ENCODE data around the gene BAHCC1. TPM values are rescaled to one million over a fixed set of nuclear protein-coding genes. Genes with fewer than 3 reads are reported as not detected.

The BAHCC1 gene
- total and polyA plus RNA-seq, 10 of the 15 experiments (the other 5 are each of a cell fraction or from before 2014, with no cell fraction given) = 0.03 to 0.14 (median 0.11) TPM; not detected in 6

GRCh38 chr17:81386141-81386645 lies 9.1 kb upstream of the BAHCC1 start:
- intact Hi-C loops (cut with micrococcal nuclease; ENCODE audit: unreplicated experiment) = no loop called here

More at GRCh38 chr17:81386141-81386645, 9.1 kb upstream of the BAHCC1 start:
- CTCF ChIA-PET = no interaction called here
- POLR2A ChIA-PET = no interaction called here
- Histone ChIP-seq H3K4me3 (no peak overlapping the region), H3K4me1 (ENCODE audit: control insufficient read depth, insufficient read depth, low read length) (no peaks in the 10 kb centered on the region), H2AFZ (ENCODE audit: control insufficient read depth, low read depth, low read length) (no peak overlapping the region), H3K27me3 (replicated peaks in 1 of 2; ENCODE audit: control insufficient read depth in 2 of 2, insufficient read depth in 2 of 2, low read length in 1 of 2) (peaks cover 15 to 21% of the 10 kb centered on the region in 2 experiments; a peak in 3 of 4 replicates), H4K20me1 (ENCODE audit: control insufficient read depth, insufficient read depth) (no peaks in the 10 kb centered on the region), H3K79me2 (ENCODE audit: control insufficient read depth, insufficient read depth, low read length) (no peaks in the 10 kb centered on the region), H3K27ac (ENCODE audit: control insufficient read depth, insufficient read depth) (no peak overlapping the region), H3K4me2 (ENCODE audit: control insufficient read depth, insufficient read depth) (no peak overlapping the region), H3K9ac (ENCODE audit: control insufficient read depth, insufficient read depth, low read length) (no peak overlapping the region), H3K36me3 (ENCODE audit: control insufficient read depth in 2 of 2, insufficient read depth in 2 of 2, low read length in 1 of 2) (no peaks in the 10 kb centered on the region), H3K9me3 (replicated peaks; ENCODE audit: control insufficient read depth, insufficient read depth, low read length) (no peaks in the 10 kb centered on the region)
- BruUV-seq (replicated peaks) = no TSS peak
- in situ Hi-C loops (cut with MboI) = no loop called here
- RAD21 ChIA-PET (ENCODE audit: unreplicated experiment) = no interaction called here
- TF ChIP-seq EP300 (IDR thresholded peaks at IDR 0.05; ENCODE audit: borderline replicate concordance in 1 of 2, control insufficient read depth in 1 of 2, low read depth in 2 of 2, low read length in 2 of 2) (no peak), STAT1 (conservative IDR thresholded peaks at IDR 0.05) (no peak), ZBTB40 (IDR thresholded peaks at IDR 0.05; ENCODE audit: borderline replicate concordance) (no peak), ZZZ3 (IDR thresholded peaks at IDR 0.05; ENCODE audit: control insufficient read depth, insufficient read length, low read depth) (no peak), HDAC2 (IDR thresholded peaks at IDR 0.05) (no peak), BHLHE40 (IDR thresholded peaks at IDR 0.05; ENCODE audit: borderline replicate concordance in 1 of 2, low read depth in 2 of 2, low read length in 1 of 2) (no peak), MTA3 (IDR thresholded peaks at IDR 0.05; ENCODE audit: borderline replicate concordance, low read length) (no peak), E2F4 (IDR thresholded peaks at IDR 0.05; ENCODE audit: low read depth, low read length) (no peak), NBN (IDR thresholded peaks at IDR 0.05) (no peak), SMAD1 (IDR thresholded peaks at IDR 0.05; ENCODE audit: low read depth, partially characterized antibody) (no peak), BCLAF1 (IDR thresholded peaks at IDR 0.05) (no peak), IKZF1 (conservative IDR thresholded peaks at IDR 0.05) (no peak), ZSCAN29 (IDR thresholded peaks at IDR 0.05) (no peak)
- TF ChIP-seq, protein P1, sequence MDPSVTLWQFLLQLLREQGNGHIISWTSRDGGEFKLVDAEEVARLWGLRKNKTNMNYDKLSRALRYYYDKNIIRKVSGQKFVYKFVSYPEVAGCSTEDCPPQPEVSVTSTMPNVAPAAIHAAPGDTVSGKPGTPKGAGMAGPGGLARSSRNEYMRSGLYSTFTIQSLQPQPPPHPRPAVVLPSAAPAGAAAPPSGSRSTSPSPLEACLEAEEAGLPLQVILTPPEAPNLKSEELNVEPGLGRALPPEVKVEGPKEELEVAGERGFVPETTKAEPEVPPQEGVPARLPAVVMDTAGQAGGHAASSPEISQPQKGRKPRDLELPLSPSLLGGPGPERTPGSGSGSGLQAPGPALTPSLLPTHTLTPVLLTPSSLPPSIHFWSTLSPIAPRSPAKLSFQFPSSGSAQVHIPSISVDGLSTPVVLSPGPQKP (IDR thresholded peaks at IDR 0.05; ENCODE audit: low read depth, low read length) = no peak
- FAIRE-seq (no peak), ATAC-seq (no peak), DNase-seq (ENCODE audit: low read depth, low spot score) (no peak)
- WGBS (ENCODE audit: insufficient coverage, insufficient replicate concordance, low lambda C conversion rate, missing lambda C conversion rate) = 57% methylated on average over 13 of the region's 15 CpGs
- SMC1A ChIA-PET (ENCODE audit: uncharacterized antibody, unreplicated experiment) = no interaction called here
